ENCODE measurements around the gene ASB13.

ASB13 gene

DNA sequence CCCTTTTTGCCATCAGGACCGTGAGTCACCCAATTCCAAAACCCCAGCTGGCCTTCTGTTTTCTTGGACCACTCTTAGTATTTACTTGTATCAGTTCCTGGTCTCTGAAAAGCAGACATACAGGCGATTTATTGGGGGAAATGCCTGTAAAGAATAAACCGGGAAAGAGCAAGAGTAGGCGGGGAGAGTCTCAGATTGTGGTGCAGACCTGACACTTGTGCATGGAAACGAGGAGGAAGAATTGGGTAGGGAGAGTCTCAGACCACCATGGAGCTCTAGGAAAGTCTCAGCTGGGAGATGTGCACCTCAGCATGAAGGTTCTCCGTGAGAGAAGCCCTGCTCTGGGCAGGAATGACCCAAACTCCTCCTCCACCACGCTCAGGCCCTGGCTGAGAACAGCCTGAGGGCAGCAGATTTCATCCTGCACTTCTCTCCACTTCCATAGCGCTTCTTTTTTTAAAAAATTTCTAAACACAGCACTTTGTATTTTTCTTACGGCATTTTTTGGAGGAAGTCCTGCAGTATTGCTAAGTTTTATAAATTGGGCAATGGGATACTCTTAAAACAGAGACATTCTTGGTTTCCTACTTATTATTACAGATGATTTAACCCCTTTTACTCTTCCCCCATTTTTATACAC lies 12.1 kb upstream of the ASB13 start:
- H3K9me3 ChIP-seq (ENCODE audit: control insufficient read depth, insufficient read depth, low read depth, low read length) = no peaks in the 10 kb centered on the region
- no peaks in the 10 kb centered on the region for H3K36me3 ChIP-seq (ENCODE audit: control insufficient read depth in 2 of 2, insufficient read depth in 1 of 2, low read length in 2 of 2)
- H3K4me3 ChIP-seq (ENCODE audit: low read depth, low read length) = no peak overlapping the region
- H3K27ac ChIP-seq (ENCODE audit: extremely low read depth, low read depth, low read length) = no peak overlapping the region
- ChIA-PET CTCF (interaction anchor here (1.1 to 1.6 kb wide), 2 partner anchors 47 to 56 kb away, joined by 5 read pairs; no protein-coding TSS in a partner anchor), POLR2A (no interaction called here)
- TF ChIP-seq ZNF138 (tag by site-specific recombination; IDR thresholded peaks at IDR 0.05; ENCODE audit: borderline replicate concordance) = no peak
- no peak for TF ChIP-seq ZNF157 (tag by site-specific recombination; IDR thresholded peaks at IDR 0.05)
- TF ChIP-seq, protein P1, sequence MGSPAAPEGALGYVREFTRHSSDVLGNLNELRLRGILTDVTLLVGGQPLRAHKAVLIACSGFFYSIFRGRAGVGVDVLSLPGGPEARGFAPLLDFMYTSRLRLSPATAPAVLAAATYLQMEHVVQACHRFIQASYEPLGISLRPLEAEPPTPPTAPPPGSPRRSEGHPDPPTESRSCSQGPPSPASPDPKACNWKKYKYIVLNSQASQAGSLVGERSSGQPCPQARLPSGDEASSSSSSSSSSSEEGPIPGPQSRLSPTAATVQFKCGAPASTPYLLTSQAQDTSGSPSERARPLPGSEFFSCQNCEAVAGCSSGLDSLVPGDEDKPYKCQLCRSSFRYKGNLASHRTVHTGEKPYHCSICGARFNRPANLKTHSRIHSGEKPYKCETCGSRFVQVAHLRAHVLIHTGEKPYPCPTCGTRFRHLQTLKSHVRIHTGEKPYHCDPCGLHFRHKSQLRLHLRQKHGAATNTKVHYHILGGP (tag by site-specific recombination; IDR thresholded peaks at IDR 0.05) = no peak
- no peak for TF ChIP-seq ZFP3 (tag by site-specific recombination; IDR thresholded peaks at IDR 0.05; ENCODE audit: low read depth)
- TF ChIP-seq, protein P2, sequence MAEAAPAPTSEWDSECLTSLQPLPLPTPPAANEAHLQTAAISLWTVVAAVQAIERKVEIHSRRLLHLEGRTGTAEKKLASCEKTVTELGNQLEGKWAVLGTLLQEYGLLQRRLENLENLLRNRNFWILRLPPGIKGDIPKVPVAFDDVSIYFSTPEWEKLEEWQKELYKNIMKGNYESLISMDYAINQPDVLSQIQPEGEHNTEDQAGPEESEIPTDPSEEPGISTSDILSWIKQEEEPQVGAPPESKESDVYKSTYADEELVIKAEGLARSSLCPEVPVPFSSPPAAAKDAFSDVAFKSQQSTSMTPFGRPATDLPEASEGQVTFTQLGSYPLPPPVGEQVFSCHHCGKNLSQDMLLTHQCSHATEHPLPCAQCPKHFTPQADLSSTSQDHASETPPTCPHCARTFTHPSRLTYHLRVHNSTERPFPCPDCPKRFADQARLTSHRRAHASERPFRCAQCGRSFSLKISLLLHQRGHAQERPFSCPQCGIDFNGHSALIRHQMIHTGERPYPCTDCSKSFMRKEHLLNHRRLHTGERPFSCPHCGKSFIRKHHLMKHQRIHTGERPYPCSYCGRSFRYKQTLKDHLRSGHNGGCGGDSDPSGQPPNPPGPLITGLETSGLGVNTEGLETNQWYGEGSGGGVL (tag by site-specific recombination; IDR thresholded peaks at IDR 0.05) = no peak
- peak; percentile 57; the same call in 1 of the 2 replicates for TF ChIP-seq ZNF132 (tag by site-specific recombination; IDR thresholded peaks at IDR 0.05; ENCODE audit: borderline replicate concordance)
- TF ChIP-seq ZBTB17 (tag by site-specific recombination; IDR thresholded peaks at IDR 0.05) = no peak
- H3K4me1 ChIP-seq (ENCODE audit: control insufficient read depth, insufficient read depth, low read length) = no peaks in the 10 kb centered on the region

DNA sequence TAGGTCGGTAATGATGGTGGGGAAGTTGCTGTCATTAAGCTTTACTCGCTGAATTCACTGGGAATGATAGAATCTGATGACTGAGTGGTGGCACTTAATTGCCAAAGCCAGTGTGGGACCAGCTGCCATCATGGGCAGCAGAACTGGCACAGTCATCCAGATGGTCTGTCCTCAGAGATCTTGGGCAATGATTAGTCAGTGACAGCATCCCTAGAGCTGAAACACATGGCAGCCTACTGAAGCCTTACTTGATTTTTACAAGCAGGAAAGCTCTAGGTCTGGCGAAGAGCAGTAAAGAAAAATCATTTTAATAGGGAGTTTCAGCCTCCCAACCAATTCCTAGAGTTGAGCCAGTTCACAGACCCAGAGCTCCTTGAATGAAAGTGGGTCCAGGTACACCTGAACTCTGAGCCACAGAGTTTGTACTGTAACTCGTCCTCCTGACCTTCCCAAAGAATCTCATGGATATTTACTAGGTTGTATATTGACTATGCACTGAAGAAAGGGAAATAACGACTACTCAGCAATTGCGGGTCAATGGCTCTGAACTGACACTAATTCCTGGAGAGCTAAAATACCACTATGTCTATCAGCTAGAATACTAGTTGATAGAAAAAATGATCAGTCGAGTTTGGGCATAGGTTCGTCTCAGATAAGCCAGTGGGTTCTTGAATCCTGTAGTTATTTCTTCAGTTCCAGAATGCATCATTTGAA lies 4.4 kb upstream of the ASB13 start:
- TF ChIP-seq, protein P3, sequence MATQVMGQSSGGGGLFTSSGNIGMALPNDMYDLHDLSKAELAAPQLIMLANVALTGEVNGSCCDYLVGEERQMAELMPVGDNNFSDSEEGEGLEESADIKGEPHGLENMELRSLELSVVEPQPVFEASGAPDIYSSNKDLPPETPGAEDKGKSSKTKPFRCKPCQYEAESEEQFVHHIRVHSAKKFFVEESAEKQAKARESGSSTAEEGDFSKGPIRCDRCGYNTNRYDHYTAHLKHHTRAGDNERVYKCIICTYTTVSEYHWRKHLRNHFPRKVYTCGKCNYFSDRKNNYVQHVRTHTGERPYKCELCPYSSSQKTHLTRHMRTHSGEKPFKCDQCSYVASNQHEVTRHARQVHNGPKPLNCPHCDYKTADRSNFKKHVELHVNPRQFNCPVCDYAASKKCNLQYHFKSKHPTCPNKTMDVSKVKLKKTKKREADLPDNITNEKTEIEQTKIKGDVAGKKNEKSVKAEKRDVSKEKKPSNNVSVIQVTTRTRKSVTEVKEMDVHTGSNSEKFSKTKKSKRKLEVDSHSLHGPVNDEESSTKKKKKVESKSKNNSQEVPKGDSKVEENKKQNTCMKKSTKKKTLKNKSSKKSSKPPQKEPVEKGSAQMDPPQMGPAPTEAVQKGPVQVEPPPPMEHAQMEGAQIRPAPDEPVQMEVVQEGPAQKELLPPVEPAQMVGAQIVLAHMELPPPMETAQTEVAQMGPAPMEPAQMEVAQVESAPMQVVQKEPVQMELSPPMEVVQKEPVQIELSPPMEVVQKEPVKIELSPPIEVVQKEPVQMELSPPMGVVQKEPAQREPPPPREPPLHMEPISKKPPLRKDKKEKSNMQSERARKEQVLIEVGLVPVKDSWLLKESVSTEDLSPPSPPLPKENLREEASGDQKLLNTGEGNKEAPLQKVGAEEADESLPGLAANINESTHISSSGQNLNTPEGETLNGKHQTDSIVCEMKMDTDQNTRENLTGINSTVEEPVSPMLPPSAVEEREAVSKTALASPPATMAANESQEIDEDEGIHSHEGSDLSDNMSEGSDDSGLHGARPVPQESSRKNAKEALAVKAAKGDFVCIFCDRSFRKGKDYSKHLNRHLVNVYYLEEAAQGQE (tag by site-specific recombination; IDR thresholded peaks at IDR 0.05) = no peak
- TF ChIP-seq ZNF211 (tag by site-specific recombination; IDR thresholded peaks at IDR 0.05; ENCODE audit: low read depth) (no peak), ZNF558 (tag by site-specific recombination; IDR thresholded peaks at IDR 0.05) (no peak), ZNF174 (tag by site-specific recombination; IDR thresholded peaks at IDR 0.05) (no peak), ZXDB (tag by site-specific recombination; IDR thresholded peaks at IDR 0.05) (no peak)
- H3K4me1 ChIP-seq (ENCODE audit: control insufficient read depth, insufficient read depth, low read length) = no peaks in the 10 kb centered on the region
- H3K4me3 ChIP-seq (ENCODE audit: low read depth, low read length) = no peak overlapping the region
- H3K9me3 ChIP-seq (ENCODE audit: control insufficient read depth, insufficient read depth, low read depth, low read length) = no peaks in the 10 kb centered on the region
- ChIA-PET POLR2A (no interaction called here), CTCF (interaction anchor here (0.6 to 1.4 kb wide), 2 partner anchors 14 to 41 kb away, joined by 3 to 4 read pairs; no protein-coding TSS in a partner anchor)
- H3K36me3 ChIP-seq (ENCODE audit: control insufficient read depth in 2 of 2, insufficient read depth in 1 of 2, low read length in 2 of 2) = no peaks in the 10 kb centered on the region
- H3K27ac ChIP-seq (ENCODE audit: extremely low read depth, low read depth, low read length) = no peak overlapping the region

DNA sequence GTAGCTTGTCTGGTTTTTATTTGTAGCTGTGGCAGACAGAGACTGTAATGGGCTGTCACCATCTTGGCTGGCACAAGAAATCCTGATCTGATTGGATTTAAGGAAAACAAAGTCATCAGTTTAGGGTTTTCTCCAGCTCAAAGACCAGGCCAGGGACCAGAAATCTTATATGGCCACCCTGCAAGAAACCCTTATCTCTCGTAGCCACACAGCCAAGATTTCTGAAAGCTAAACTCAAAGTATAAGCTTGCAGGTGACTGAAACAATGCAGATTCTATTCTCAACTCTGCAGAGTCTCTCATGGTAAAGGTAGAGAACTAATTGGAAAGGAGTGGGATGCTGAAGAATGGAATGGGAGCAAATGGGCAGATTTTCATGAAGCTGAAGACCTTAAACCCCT lies 3.2 kb upstream of the ASB13 start:
- no peak overlapping the region for H3K27ac ChIP-seq (ENCODE audit: extremely low read depth, low read depth, low read length)
- no peaks in the 10 kb centered on the region for H3K36me3 ChIP-seq (ENCODE audit: control insufficient read depth in 2 of 2, insufficient read depth in 1 of 2, low read length in 2 of 2)
- H3K9me3 ChIP-seq (ENCODE audit: control insufficient read depth, insufficient read depth, low read depth, low read length) = no peaks in the 10 kb centered on the region
- H3K4me3 ChIP-seq (ENCODE audit: low read depth, low read length) = no peak overlapping the region
- H3K4me1 ChIP-seq (ENCODE audit: control insufficient read depth, insufficient read depth, low read length) = peaks cover 3% of the 10 kb centered on the region; the same call in 1 of the 2 replicates
- ChIA-PET CTCF (no interaction called here), POLR2A (interaction anchor here (1.6 kb wide), 1 partner anchor 15 kb away, joined by 5 read pairs; the partner anchor contains the start of gene TASOR2)
- TF ChIP-seq ZNF610 (tag by site-specific recombination; IDR thresholded peaks at IDR 0.05; ENCODE audit: borderline replicate concordance) (no peak), MZF1 (tag by site-specific recombination; IDR thresholded peaks at IDR 0.05; ENCODE audit: borderline replicate concordance) (no peak), GLI4 (tag by site-specific recombination; IDR thresholded peaks at IDR 0.05) (no peak), SP3 (tag by site-specific recombination; IDR thresholded peaks at IDR 0.05) (no peak), ZNF112 (tag by site-specific recombination; IDR thresholded peaks at IDR 0.05) (no peak)
- TF ChIP-seq, protein P4, sequence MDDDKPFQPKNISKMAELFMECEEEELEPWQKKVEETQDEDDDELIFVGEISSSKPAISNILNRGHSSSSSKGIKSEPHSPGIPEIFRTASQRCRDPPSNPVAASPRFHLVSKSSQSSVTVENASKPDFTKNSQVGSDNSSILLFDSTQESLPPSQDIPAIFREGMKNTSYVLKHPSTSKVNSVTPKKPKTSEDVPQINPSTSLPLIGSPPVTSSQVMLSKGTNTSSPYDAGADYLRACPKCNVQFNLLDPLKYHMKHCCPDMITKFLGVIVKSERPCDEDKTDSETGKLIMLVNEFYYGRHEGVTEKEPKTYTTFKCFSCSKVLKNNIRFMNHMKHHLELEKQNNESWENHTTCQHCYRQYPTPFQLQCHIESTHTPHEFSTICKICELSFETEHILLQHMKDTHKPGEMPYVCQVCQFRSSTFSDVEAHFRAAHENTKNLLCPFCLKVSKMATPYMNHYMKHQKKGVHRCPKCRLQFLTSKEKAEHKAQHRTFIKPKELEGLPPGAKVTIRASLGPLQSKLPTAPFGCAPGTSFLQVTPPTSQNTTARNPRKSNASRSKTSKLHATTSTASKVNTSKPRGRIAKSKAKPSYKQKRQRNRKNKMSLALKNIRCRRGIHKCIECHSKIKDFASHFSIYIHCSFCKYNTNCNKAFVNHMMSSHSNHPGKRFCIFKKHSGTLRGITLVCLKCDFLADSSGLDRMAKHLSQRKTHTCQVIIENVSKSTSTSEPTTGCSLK (tag by site-specific recombination; IDR thresholded peaks at IDR 0.05) = no peak

Measured in HEK293 (cell line).